ENCODE results near the gene STIM1.

The STIM1 gene

GRCh38 chr11:3815845-3816244 lies 39.6 kb upstream of the STIM1 start:
- H3K27ac ChIP-seq (replicated peaks), result no peak overlapping the region
- no peak for TF ChIP-seq REST (IDR thresholded peaks at IDR 0.05; ENCODE audit: insufficient replicate concordance, low read depth)
- TF ChIP-seq SPI1 (IDR thresholded peaks at IDR 0.05; ENCODE audit: borderline replicate concordance, low read depth), result no peak
- TF ChIP-seq CTCF (IDR thresholded peaks at IDR 0.05; ENCODE audit: insufficient read depth, low read length), result no peak
- TF ChIP-seq GABPA (IDR thresholded peaks at IDR 0.05; ENCODE audit: low read depth), result no peak
- no peak for TF ChIP-seq POLR2AphosphoS5 (IDR thresholded peaks at IDR 0.05; ENCODE audit: low read depth)
- no peaks in the 10 kb centered on the region for H3K27me3 ChIP-seq (ENCODE audit: insufficient read depth, poor library complexity, severe bottlenecking)
- H3K4me3 ChIP-seq (replicated peaks; ENCODE audit: insufficient read depth, low read length), result no peak overlapping the region
- no peak for DNase-seq (ENCODE audit: low read depth in 1 of 2, low spot score in 1 of 2)

- no peak overlapping the region for H3K27ac ChIP-seq (replicated peaks)
- TF ChIP-seq GABPA (IDR thresholded peaks at IDR 0.05; ENCODE audit: low read depth) (no peak), SPI1 (IDR thresholded peaks at IDR 0.05; ENCODE audit: borderline replicate concordance, low read depth) (no peak), CTCF (IDR thresholded peaks at IDR 0.05; ENCODE audit: insufficient read depth, low read length) (no peak), REST (IDR thresholded peaks at IDR 0.05; ENCODE audit: insufficient replicate concordance, low read depth) (no peak), POLR2AphosphoS5 (IDR thresholded peaks at IDR 0.05; ENCODE audit: low read depth) (no peak)
- no peak overlapping the region for H3K4me3 ChIP-seq (replicated peaks; ENCODE audit: insufficient read depth, low read length)
- no peaks in the 10 kb centered on the region for H3K27me3 ChIP-seq (ENCODE audit: insufficient read depth, poor library complexity, severe bottlenecking)
- DNase-seq (ENCODE audit: low read depth in 1 of 2, low spot score in 1 of 2), result no peak
Measured at GRCh38 chr11:3816673-3817072, 38.8 kb upstream of the STIM1 start.

GRCh38 chr11:3817181-3817800 lies 38.2 kb upstream of the STIM1 start:
- DNase-seq (ENCODE audit: low read depth in 1 of 2, low spot score in 1 of 2), result no peak
- Histone ChIP-seq H3K4me3 (replicated peaks; ENCODE audit: insufficient read depth, low read length) (no peak overlapping the region), H3K27me3 (ENCODE audit: insufficient read depth, poor library complexity, severe bottlenecking) (no peaks in the 10 kb centered on the region), H3K27ac (replicated peaks) (no peak overlapping the region)
- TF ChIP-seq GABPA (IDR thresholded peaks at IDR 0.05; ENCODE audit: low read depth) (no peak), SPI1 (IDR thresholded peaks at IDR 0.05; ENCODE audit: borderline replicate concordance, low read depth) (peak; percentile 33; the same call in 1 of the 2 replicates)

- Histone ChIP-seq H3K27me3 (ENCODE audit: insufficient read depth, poor library complexity, severe bottlenecking) (no peaks in the 10 kb centered on the region), H3K4me3 (replicated peaks; ENCODE audit: insufficient read depth, low read length) (no peak overlapping the region), H3K27ac (replicated peaks) (no peak overlapping the region)
- DNase-seq (ENCODE audit: low read depth in 1 of 2, low spot score in 1 of 2), result no peak
- TF ChIP-seq GABPA (IDR thresholded peaks at IDR 0.05; ENCODE audit: low read depth) (no peak), CTCF (IDR thresholded peaks at IDR 0.05; ENCODE audit: insufficient read depth, low read length) (no peak), SPI1 (IDR thresholded peaks at IDR 0.05; ENCODE audit: borderline replicate concordance, low read depth) (no peak)
Measured at GRCh38 chr11:3820971-3821370, 34.5 kb upstream of the STIM1 start.

Data from HL-60 (cell line).